Gastrocnemius medialis (tissue), 4 donors: Measurements from ENCODE around the gene TBC1D5. TPM values are rescaled to one million over a fixed set of nuclear protein-coding genes. Genes with fewer than 3 reads are reported as not detected.

Experiments used
- ATAC-seq, 2 donors: fragments of 150-250 bp; one replicate each; pipeline ENCODE4 v1.9.1; 2016
- DNase-seq, 2 donors: peaks; one replicate each; pipeline ENCODE4 v3.0.0-alpha.2; 2019
- H3K27ac ChIP-seq, 4 donors: fragments of 200-600 bp; sonication (generic); 1 replicate in 1 of 4; 2 replicates in 3 of 4; pipeline ENCODE4 v1.5.1; 2016 to 2018; ENCODE audit warnings: mild to moderate bottlenecking in 2 of 4, moderate library complexity in 1 of 4
- H3K27me3 ChIP-seq, 3 donors: fragments of 200-600 bp; sonication (generic) in 2 of 3; 1 replicate in 1 of 3; 2 replicates in 2 of 3; pipeline versions ENCODE4 v1.5.1 to v1.6.0; 2016 to 2019; ENCODE audit warnings: mild to moderate bottlenecking in 1 of 3, moderate library complexity in 1 of 3
- H3K36me3 ChIP-seq, 2 donors: fragments of 200-600 bp; sonication (generic) in 1 of 2; one replicate each; pipeline ENCODE4 v1.5.1; 2017 to 2018
- H3K4me1 ChIP-seq, 2 donors: fragments of 200-600 bp; sonication (generic) in 1 of 2; one replicate each; pipeline ENCODE4 v1.5.1; 2016 to 2017; ENCODE audit warnings: mild to moderate bottlenecking in 2 of 2
- H3K4me3 ChIP-seq, 4 donors: fragments of 200-600 bp; sonication (generic) in 3 of 4; 1 replicate in 1 of 4; 2 replicates in 3 of 4; pipeline ENCODE4 v1.5.1; 2016 to 2019; ENCODE audit warnings: mild to moderate bottlenecking in 2 of 4
- H3K9me3 ChIP-seq, 3 donors: fragments of 200-600 bp; sonication (generic) in 2 of 3; 1 replicate in 1 of 3; 2 replicates in 2 of 3; pipeline ENCODE4 v1.5.1; 2016 to 2019
- POLR2A ChIP-seq, 2 donors: fragments of 450-650 bp; IDR thresholded peaks; one replicate each; pipeline ENCODE4 v1.6.1; 2017; ENCODE audit warnings: antibody characterized with exemption in 2 of 2, mild to moderate bottlenecking in 2 of 2, moderate library complexity in 2 of 2
- in situ Hi-C, 4 donors: fragments of 200-750 bp; cut with MboI; loops; one replicate each; pipeline versions ENCODE4 v1.15.0 to v1.8.0; 2017; ENCODE audit warnings: low sequenced_read_pairs in 4 of 4
- intact Hi-C: fragments of 100-400 bp; cut with DNase I; formaldehyde crosslinking; loops from one replicate; pipeline ENCODE4 v1.15.1; 2023; ENCODE audit warnings: low total_unique reads
- total RNA-seq, 4 donors: library from RNA; depleted of rRNA; stranded (reverse); fragments of >200 nt; gene quantifications; one replicate each; pipeline versions ENCODE4 v1.1.0 to v1.2.3, GENCODE V29; 2016
- TF ChIP-seq, protein P1 (sequence below), 5 experiments: fragments of 450-650 bp in 3 of 5; fragments of 200-600 bp in 2 of 5; sonication (generic) in 2 of 5; IDR thresholded peaks in 4 of 5; conservative IDR thresholded peaks in 1 of 5; 1 replicate in 4 of 5; 2 replicates in 1 of 5; pipeline ENCODE4 v1.5.1; 2016 to 2019; ENCODE audit warnings: antibody characterized with exemption in 5 of 5, mild to moderate bottlenecking in 3 of 5, moderate library complexity in 3 of 5

TBC1D5 gene
- total RNA-seq, 4 donors from 2014 or later, result 20.3 to 34.4 (median 27.1) TPM

DNA sequence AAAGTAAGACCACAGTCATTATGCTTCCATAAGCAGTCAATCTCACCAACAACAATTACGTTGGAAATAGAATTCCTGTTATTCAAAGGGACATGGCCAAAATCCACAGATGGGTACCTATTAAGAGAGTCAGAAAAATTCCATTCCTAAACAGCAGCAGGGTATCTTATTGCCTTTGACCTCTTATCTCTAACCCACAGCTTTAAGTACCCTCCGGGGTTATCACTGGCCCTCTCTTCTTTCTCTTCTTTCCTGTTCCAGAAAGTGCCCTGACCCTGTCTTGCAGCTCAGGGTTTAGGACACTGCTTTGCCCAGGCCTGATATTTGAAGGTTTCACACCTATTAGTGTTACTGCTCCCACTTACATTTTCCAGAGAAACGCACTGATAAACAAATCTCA is 428.7 kb downstream of the TBC1D5 start:
- H3K36me3 ChIP-seq, result no peaks in the 10 kb centered on the region
- H3K4me1 ChIP-seq, result peaks cover 0 to 18% of the 10 kb centered on the region in 2 donors
- no peaks in the 10 kb centered on the region for H3K9me3 ChIP-seq
- H3K4me3 ChIP-seq, result no peak overlapping the region
- H3K27me3 ChIP-seq, result no peaks in the 10 kb centered on the region
- DNase-seq, result no peak
- TF ChIP-seq POLR2A (IDR thresholded peaks at IDR 0.05), result no peak
- in situ Hi-C loops (no loop called here), intact Hi-C loops (no loop called here)
- no peak for ATAC-seq
- H3K27ac ChIP-seq, result no peak overlapping the region

DNA sequence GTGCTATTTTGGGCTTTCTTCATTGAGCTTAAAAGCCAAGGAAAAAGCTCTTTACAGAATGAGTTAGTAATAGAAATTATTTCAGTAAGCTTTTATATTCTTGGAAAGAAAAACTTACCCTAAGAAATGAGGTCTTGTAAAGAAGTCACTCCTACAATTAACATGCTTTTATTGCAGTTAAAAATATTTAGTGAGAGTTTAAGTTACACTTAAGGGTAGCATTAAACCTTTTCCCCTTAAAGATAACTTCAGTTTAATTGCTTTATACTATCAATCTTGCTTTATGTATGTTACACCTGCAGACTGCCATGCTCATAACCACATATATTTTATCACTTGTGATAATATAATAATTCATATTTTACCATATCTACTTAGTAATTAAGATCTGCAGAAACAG is 431.4 kb downstream of the TBC1D5 start:
- no peaks in the 10 kb centered on the region for H3K36me3 ChIP-seq
- H3K4me3 ChIP-seq, result no peak overlapping the region
- no peak overlapping the region for H3K27ac ChIP-seq
- no peak for TF ChIP-seq POLR2A (IDR thresholded peaks at IDR 0.05)
- TF ChIP-seq, protein P1, sequence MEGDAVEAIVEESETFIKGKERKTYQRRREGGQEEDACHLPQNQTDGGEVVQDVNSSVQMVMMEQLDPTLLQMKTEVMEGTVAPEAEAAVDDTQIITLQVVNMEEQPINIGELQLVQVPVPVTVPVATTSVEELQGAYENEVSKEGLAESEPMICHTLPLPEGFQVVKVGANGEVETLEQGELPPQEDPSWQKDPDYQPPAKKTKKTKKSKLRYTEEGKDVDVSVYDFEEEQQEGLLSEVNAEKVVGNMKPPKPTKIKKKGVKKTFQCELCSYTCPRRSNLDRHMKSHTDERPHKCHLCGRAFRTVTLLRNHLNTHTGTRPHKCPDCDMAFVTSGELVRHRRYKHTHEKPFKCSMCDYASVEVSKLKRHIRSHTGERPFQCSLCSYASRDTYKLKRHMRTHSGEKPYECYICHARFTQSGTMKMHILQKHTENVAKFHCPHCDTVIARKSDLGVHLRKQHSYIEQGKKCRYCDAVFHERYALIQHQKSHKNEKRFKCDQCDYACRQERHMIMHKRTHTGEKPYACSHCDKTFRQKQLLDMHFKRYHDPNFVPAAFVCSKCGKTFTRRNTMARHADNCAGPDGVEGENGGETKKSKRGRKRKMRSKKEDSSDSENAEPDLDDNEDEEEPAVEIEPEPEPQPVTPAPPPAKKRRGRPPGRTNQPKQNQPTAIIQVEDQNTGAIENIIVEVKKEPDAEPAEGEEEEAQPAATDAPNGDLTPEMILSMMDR (IDR thresholded peaks at IDR 0.05 in 4 of 5, conservative IDR thresholded peaks at IDR 0.05 in 1 of 5), result no peak
- ATAC-seq (no peak), DNase-seq (no peak)
- intact Hi-C loops, result no loop called here
- no peaks in the 10 kb centered on the region for H3K9me3 ChIP-seq
- no peaks in the 10 kb centered on the region for H3K27me3 ChIP-seq
- in situ Hi-C loops, result no loop called here
- H3K4me1 ChIP-seq, result peaks cover 0 to 18% of the 10 kb centered on the region in 2 donors

DNA sequence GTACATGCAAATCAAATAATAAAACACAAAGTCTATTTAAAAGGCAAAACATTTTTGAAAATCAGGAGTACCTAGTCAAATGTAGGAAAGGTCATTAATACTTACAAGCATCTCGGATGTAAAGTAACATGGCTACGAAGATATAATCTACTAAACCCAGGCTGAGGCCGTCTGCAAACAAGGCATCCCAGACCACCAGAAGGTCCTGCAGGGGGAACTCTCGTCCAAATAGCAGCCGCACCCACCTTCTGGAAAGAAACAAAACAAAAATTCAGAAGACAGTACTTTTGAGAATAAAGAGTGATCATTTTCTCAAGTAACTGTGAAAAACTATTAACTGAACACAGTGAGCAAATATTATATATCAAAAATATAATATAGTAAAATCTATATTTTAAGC is 434.5 kb downstream of the TBC1D5 start:
- DNase-seq (no peak), ATAC-seq (no peak)
- H3K4me1 ChIP-seq, result peaks cover 0 to 15% of the 10 kb centered on the region in 2 donors
- intact Hi-C loops (no loop called here), in situ Hi-C loops (no loop called here)
- H3K27me3 ChIP-seq, result no peaks in the 10 kb centered on the region
- H3K27ac ChIP-seq, result no peak overlapping the region
- H3K36me3 ChIP-seq, result no peaks in the 10 kb centered on the region
- no peak for TF ChIP-seq POLR2A (IDR thresholded peaks at IDR 0.05)
- TF ChIP-seq, protein P1 (IDR thresholded peaks at IDR 0.05 in 4 of 5, conservative IDR thresholded peaks at IDR 0.05 in 1 of 5), result no peak
- H3K4me3 ChIP-seq, result no peak overlapping the region
- no peaks in the 10 kb centered on the region for H3K9me3 ChIP-seq

DNA sequence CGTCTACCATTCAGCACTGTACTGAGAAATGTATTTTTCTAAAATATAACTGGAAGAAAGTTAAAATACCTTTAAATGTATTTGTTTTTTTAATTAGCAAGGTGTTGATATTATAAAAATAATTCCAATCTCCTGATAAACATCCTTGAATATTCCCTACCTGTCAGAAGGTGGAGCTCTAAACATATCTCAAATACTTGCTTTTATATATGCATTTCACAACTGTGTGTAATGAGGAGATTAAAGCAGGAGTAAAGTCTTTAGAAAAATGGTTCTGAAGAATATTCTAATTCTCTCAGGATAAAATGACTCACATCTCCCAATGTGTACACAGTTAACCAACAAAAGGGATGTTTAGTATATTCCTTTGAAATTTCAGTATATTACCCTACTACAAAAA is 434.9 kb downstream of the TBC1D5 start:
- Histone ChIP-seq H3K27ac (no peak overlapping the region), H3K27me3 (no peaks in the 10 kb centered on the region), H3K9me3 (no peaks in the 10 kb centered on the region), H3K4me3 (no peak overlapping the region), H3K36me3 (no peaks in the 10 kb centered on the region), H3K4me1 (peaks cover 0 to 14% of the 10 kb centered on the region in 2 donors)
- ATAC-seq (no peak), DNase-seq (no peak)
- in situ Hi-C loops, result no loop called here
- TF ChIP-seq POLR2A (IDR thresholded peaks at IDR 0.05), result no peak
- TF ChIP-seq, protein P1 (IDR thresholded peaks at IDR 0.05 in 4 of 5, conservative IDR thresholded peaks at IDR 0.05 in 1 of 5), result no peak
- intact Hi-C loops, result no loop called here

DNA sequence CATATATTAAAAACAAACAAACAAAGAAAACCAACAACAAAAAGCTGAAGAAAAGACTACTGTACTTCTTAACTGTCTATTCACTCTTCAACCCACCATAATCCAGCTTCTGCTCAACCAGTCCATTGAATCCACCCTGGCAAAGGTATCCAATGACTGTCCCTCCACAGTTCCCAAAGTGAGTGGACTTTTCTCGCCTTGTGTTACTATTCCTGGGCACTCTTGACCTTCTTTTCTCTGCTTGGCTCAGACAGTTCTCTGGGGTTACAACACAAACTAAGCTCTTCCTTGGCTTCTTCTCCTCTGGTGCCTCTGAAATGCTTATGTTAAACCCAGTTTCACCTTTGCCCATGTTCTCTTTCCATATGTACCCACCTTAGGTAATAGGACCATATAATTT is 437.5 kb downstream of the TBC1D5 start:
- H3K27me3 ChIP-seq, result no peaks in the 10 kb centered on the region
- in situ Hi-C loops (no loop called here), intact Hi-C loops (no loop called here)
- H3K4me1 ChIP-seq, result peaks cover 6 to 24% of the 10 kb centered on the region in 2 donors
- no peak overlapping the region for H3K4me3 ChIP-seq
- TF ChIP-seq, protein P1 (IDR thresholded peaks at IDR 0.05 in 4 of 5, conservative IDR thresholded peaks at IDR 0.05 in 1 of 5), result no peak
- TF ChIP-seq POLR2A (IDR thresholded peaks at IDR 0.05), result no peak
- no peak for DNase-seq
- H3K36me3 ChIP-seq, result no peaks in the 10 kb centered on the region
- no peak overlapping the region for H3K27ac ChIP-seq
- peak in 1 of 2 donors; percentile 69 for ATAC-seq
- H3K9me3 ChIP-seq, result no peaks in the 10 kb centered on the region
